ENCODE measurements around the gene TMEM245. TPM values are rescaled to one million over a fixed set of nuclear protein-coding genes. Genes with fewer than 3 reads are reported as not detected.

TMEM245 gene
- total and polyA plus RNA-seq, 2 of the 13 experiments (the other 11 are each of a cell fraction or from before 2014, with no cell fraction given) = 53.5 to 55.4 TPM

GRCh38 chr9:109122726-109123621, 3.2 kb upstream of the TMEM245 start:
- no peaks in the 10 kb centered on the region for H3K36me3 ChIP-seq (replicated peaks in 1 of 2; ENCODE audit: control insufficient read depth in 1 of 2, insufficient read depth in 2 of 2, low read length in 2 of 2)
- no peaks in the 10 kb centered on the region for H3K9me3 ChIP-seq (ENCODE audit: low read length)
- H3K27ac ChIP-seq (ENCODE audit: extremely low read length, insufficient read depth, low read length) = peak overlapping the region; percentile 64
- POLR2A ChIA-PET = interaction anchor here (0.7 to 1.2 kb wide), 2 partner anchors 12 to 13 kb away, joined by 3 to 4 read pairs; no protein-coding TSS in a partner anchor
- peak; percentile 64 for FAIRE-seq
- peak; percentile 60 for DNase-seq (ENCODE audit: low spot score)
- intact Hi-C loops (cut with micrococcal nuclease; ENCODE audit: unreplicated experiment) (loop anchor here (5.0 kb wide), 2 partner anchors 59 to 111 kb away; partner anchors contain the start of gene CTNNAL1), in situ Hi-C loops (cut with HindIII; ENCODE audit: extremely low pct_ligation_motif_present, low pct_unique_long_range_greater_than_20kb) (no loop called here)
- H3K4me2 ChIP-seq (ENCODE audit: low read depth, low read length) = peak overlapping the region; percentile 95
- peak; percentile 4; the same call in 2 of the 3 replicates for ATAC-seq
- BruUV-seq (replicated peaks) = no TSS peak
- peak overlapping the region; percentile 47 to 55 (median 53) for H3K4me3 ChIP-seq (replicated peaks in 1 of 3; ENCODE audit: insufficient read depth in 1 of 3, low read depth in 2 of 3, low read length in 3 of 3)
- H3K79me2 ChIP-seq (ENCODE audit: insufficient read depth, low read length) = peaks cover 17% of the 10 kb centered on the region
- CTCF ChIA-PET (ENCODE audit: low intra/inter-chr PET ratio, low total read pairs) = no interaction called here
- H3K27me3 ChIP-seq (ENCODE audit: control insufficient read depth in 1 of 2, insufficient read depth in 2 of 2, low read length in 2 of 2) = no peaks in the 10 kb centered on the region
- H3K9ac ChIP-seq (ENCODE audit: insufficient read depth, low read depth, low read length) = peak overlapping the region; percentile 25
- peak overlapping the region; percentile 90 for H2AFZ ChIP-seq (ENCODE audit: low read length)
- 7% methylated on average over 12 of the region's 12 CpGs for WGBS (ENCODE audit: low lambda C conversion rate)
- peaks cover 9% of the 10 kb centered on the region for H4K20me1 ChIP-seq (ENCODE audit: insufficient read depth, low read length)
- H3K4me1 ChIP-seq (ENCODE audit: insufficient read depth, low read length) = peaks cover 69% of the 10 kb centered on the region
- TF ChIP-seq TP53 (CRISPR knock-in tag; conservative IDR thresholded peaks at IDR 0.05) = 0 out of 2 replicates have a peak, but pooled peaks have one; percentile 42
- TF ChIP-seq NFE2L2 (IDR thresholded peaks at IDR 0.05; ENCODE audit: low read length) = peak; percentile 87
- peak; percentile 74 for TF ChIP-seq HNF4A (CRISPR knock-in tag; IDR thresholded peaks at IDR 0.05)
- TF ChIP-seq KDM1A (CRISPR knock-in tag; IDR thresholded peaks at IDR 0.05) = peak; percentile 35; the same call in 1 of the 2 replicates
- no peak for TF ChIP-seq AKAP8 (CRISPR knock-in tag; IDR thresholded peaks at IDR 0.05)
- 0 out of 2 replicates have a peak, but pooled peaks have one; percentile 21 for TF ChIP-seq MYPOP (CRISPR knock-in tag; IDR thresholded peaks at IDR 0.05)
- peak; percentile 43 for TF ChIP-seq SAP130 (CRISPR knock-in tag; IDR thresholded peaks at IDR 0.05; ENCODE audit: low read depth)
- TF ChIP-seq RCOR2 (CRISPR knock-in tag; IDR thresholded peaks at IDR 0.05) = 0 out of 2 replicates have a peak, but pooled peaks have one; percentile 18
- no peak for TF ChIP-seq ATF5 (CRISPR knock-in tag; IDR thresholded peaks at IDR 0.05; ENCODE audit: low read depth)
- TF ChIP-seq NCOA2 (CRISPR knock-in tag; IDR thresholded peaks at IDR 0.05) = 0 out of 2 replicates have a peak, but pooled peaks have one; percentile 17
- TF ChIP-seq ZNF644 (CRISPR knock-in tag; IDR thresholded peaks at IDR 0.05; ENCODE audit: low read depth) = peak; percentile 82
- TF ChIP-seq ZNF292 (CRISPR knock-in tag; IDR thresholded peaks at IDR 0.05; ENCODE audit: borderline replicate concordance, low read depth) = no peak
- TF ChIP-seq MTERF4 (CRISPR knock-in tag; IDR thresholded peaks at IDR 0.05) = no peak
- TF ChIP-seq MEIS2 (CRISPR knock-in tag; IDR thresholded peaks at IDR 0.05) = peak; percentile 92
- no peak for TF ChIP-seq ZNF513 (CRISPR knock-in tag; conservative IDR thresholded peaks at IDR 0.05)
- 0 out of 2 replicates have a peak, but pooled peaks have one; percentile 31 for TF ChIP-seq FOXP4 (CRISPR knock-in tag; IDR thresholded peaks at IDR 0.05)

All from HepG2 (cell line).